PC-9 (cell line): ENCODE measurements around the gene ZDHHC6. TPM values are rescaled to one million over a fixed set of nuclear protein-coding genes. Genes with fewer than 3 reads are reported as not detected.
A peak's percentile ranks its signal among the peaks of the same experiment; 100 is the strongest.

Experiments used
- BruUV-seq: library from RNA; stranded (reverse); fragments of 400-500 nt; replicated peaks from 2 replicates; lab custom pipeline; 2021; lab: Mats Ljungman, UMichigan
- CTCF ChIA-PET: fragments of 300-600 bp; sonication (Branson Sonifier 250); formaldehyde crosslinking; loops from one replicate; lab custom pipeline; 2022; ENCODE audit warnings: antibody characterized with exemption; lab: Charles Lee
- POLR2A ChIA-PET: fragments of 300-600 bp; sonication (Branson Sonifier 250); formaldehyde crosslinking; loops from one replicate; lab custom pipeline; 2022; ENCODE audit warnings: antibody characterized with exemption; ENCODE audit not compliant: unreplicated experiment; lab: Charles Lee
- DNase-seq, 2 experiments: peaks; one replicate each; pipeline versions ENCODE4 v3.0.0 to v3.0.0-alpha.2; 2015 to 2022; ENCODE audit warnings: mixed read lengths in 1 of 2
- H2AFZ ChIP-seq: fragments of 200-600 bp; sonication (generic); 2 replicates; pipeline ENCODE4 v1.8.1; 2017; ENCODE audit warnings: antibody characterized with exemption
- H3F3A ChIP-seq: fragments of 200-600 bp; sonication (generic); 2 replicates; pipeline ENCODE4 v1.8.1; 2017; ENCODE audit warnings: antibody characterized with exemption, mild to moderate bottlenecking, low read depth; ENCODE audit not compliant: insufficient read depth
- H3K27ac ChIP-seq: fragments of 200-600 bp; sonication (generic); 2 replicates; pipeline ENCODE4 v1.6.1; 2016; ENCODE audit warnings: mixed run types
- H3K27me3 ChIP-seq: fragments of 200-600 bp; sonication (generic); 2 replicates; pipeline ENCODE4 v1.6.1; 2016; ENCODE audit warnings: low read depth, mixed run types; ENCODE audit not compliant: insufficient read depth
- H3K36me3 ChIP-seq: fragments of 200-600 bp; sonication (generic); 2 replicates; pipeline ENCODE4 v1.6.1; 2016; ENCODE audit warnings: low read depth, mixed run types
- H3K4me1 ChIP-seq: fragments of 200-600 bp; sonication (generic); replicated peaks from 2 replicates; pipeline ENCODE4 v1.6.1; 2016; ENCODE audit warnings: mixed run types; ENCODE audit not compliant: insufficient read depth
- H3K4me2 ChIP-seq: fragments of 200-600 bp; sonication (generic); 2 replicates; pipeline ENCODE4 v1.6.1; 2017; ENCODE audit warnings: mixed run types
- H3K4me3 ChIP-seq: fragments of 200-600 bp; sonication (generic); 2 replicates; pipeline ENCODE4 v1.6.1; 2016; ENCODE audit warnings: mixed run types
- H3K79me2 ChIP-seq: fragments of 200-600 bp; sonication (generic); 2 replicates; pipeline ENCODE4 v1.6.1; 2017; ENCODE audit warnings: low read depth, mixed run types
- H3K9me2 ChIP-seq: fragments of 200-600 bp; sonication (generic); 2 replicates; pipeline ENCODE4 v1.8.1; 2017; ENCODE audit warnings: mild to moderate bottlenecking; ENCODE audit not compliant: insufficient read depth
- H3K9me3 ChIP-seq: fragments of 200-600 bp; sonication (generic); 2 replicates; pipeline ENCODE4 v1.8.1; 2016; ENCODE audit warnings: low read depth; ENCODE audit not compliant: insufficient read depth
- H4K20me1 ChIP-seq: fragments of 200-600 bp; sonication (generic); 2 replicates; pipeline ENCODE4 v1.8.1; 2017; ENCODE audit not compliant: insufficient read depth
- CTCF ChIP-seq: fragments of 200-600 bp; sonication (generic); conservative IDR thresholded peaks from 2 replicates; pipeline ENCODE4 v1.6.1; 2017; ENCODE audit warnings: mixed run types, antibody characterized with exemption, mild to moderate bottlenecking, moderate library complexity
- EZH2 ChIP-seq: fragments of 200-600 bp; sonication (generic); IDR thresholded peaks from 2 replicates; pipeline ENCODE4 v1.8.0; 2017; ENCODE audit warnings: antibody characterized with exemption, low read depth
- intact Hi-C: fragments of 100-400 bp; cut with micrococcal nuclease; formaldehyde crosslinking; loops from one replicate; pipeline ENCODE4 v1.10.0; 2022; ENCODE audit not compliant: unreplicated experiment
- total RNA-seq: library from RNA; stranded (reverse); gene quantifications from 2 replicates; pipeline ENCODE4 v1.2.3, GENCODE V29; 2021

Gene ZDHHC6
- total RNA-seq, 1 experiment from 2014 or later = 24.2 TPM

DNA sequence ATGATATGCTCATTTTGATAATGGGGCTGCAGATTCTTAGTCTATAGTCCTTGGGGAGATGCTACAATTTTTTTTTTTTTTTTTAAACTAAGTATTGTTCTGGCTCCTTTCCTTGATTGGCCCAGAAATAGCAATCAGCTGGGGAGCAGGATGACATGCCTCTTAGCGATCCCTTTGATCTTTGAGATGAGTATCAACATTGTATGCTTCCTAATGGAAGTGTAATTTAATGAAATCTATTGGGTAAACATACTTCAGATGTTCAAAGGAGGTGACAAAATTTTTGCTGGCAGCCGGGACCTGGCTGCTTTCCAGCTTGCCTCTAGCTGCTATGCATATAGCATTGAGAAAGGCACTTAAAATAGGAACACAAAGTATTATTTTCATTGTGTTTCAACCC lies 43.8 kb upstream of the ZDHHC6 start:
- peak; percentile 3 to 36 for DNase-seq
- peaks cover 9% of the 10 kb centered on the region; the same call in 1 of the 2 replicates for H3K4me1 ChIP-seq

GRCh38 chr10:112487964-112488363 lies 41.2 kb upstream of the ZDHHC6 start:
- H3K4me3 ChIP-seq = no peak overlapping the region
- no peaks in the 10 kb centered on the region for H3K79me2 ChIP-seq
- H3K9me2 ChIP-seq = no peaks in the 10 kb centered on the region
- no peaks in the 10 kb centered on the region for H4K20me1 ChIP-seq
- H2AFZ ChIP-seq = no peak overlapping the region
- no peak overlapping the region for H3K4me2 ChIP-seq
- no peaks in the 10 kb centered on the region; the same call in 1 of the 2 replicates for H3K9me3 ChIP-seq
- no peak overlapping the region for H3K27ac ChIP-seq
- H3F3A ChIP-seq = no peaks in the 10 kb centered on the region
- peaks cover 9% of the 10 kb centered on the region; the same call in 1 of the 2 replicates for H3K4me1 ChIP-seq
- CTCF ChIA-PET = no interaction called here
- no TSS peak for BruUV-seq
- POLR2A ChIA-PET = no interaction called here
- H3K27me3 ChIP-seq = no peaks in the 10 kb centered on the region
- H3K36me3 ChIP-seq = no peaks in the 10 kb centered on the region
- intact Hi-C loops = no loop called here
- no peak for DNase-seq
- TF ChIP-seq EZH2 (no peak), CTCF (no peak)

More for the DNA sequence above, 43.8 kb upstream of the ZDHHC6 start:
- POLR2A ChIA-PET = no interaction called here
- Histone ChIP-seq H3K27me3 (no peaks in the 10 kb centered on the region), H4K20me1 (no peaks in the 10 kb centered on the region), H3K9me3 (no peaks in the 10 kb centered on the region; the same call in 1 of the 2 replicates), H3K79me2 (no peaks in the 10 kb centered on the region), H3K27ac (no peak overlapping the region), H3K9me2 (no peaks in the 10 kb centered on the region), H2AFZ (no peak overlapping the region), H3F3A (no peaks in the 10 kb centered on the region), H3K36me3 (no peaks in the 10 kb centered on the region), H3K4me3 (no peak overlapping the region), H3K4me2 (no peak overlapping the region)
- no peak for TF ChIP-seq CTCF
- TF ChIP-seq EZH2 = no peak
- intact Hi-C loops = no loop called here
- CTCF ChIA-PET = no interaction called here
- BruUV-seq = no TSS peak

DNA sequence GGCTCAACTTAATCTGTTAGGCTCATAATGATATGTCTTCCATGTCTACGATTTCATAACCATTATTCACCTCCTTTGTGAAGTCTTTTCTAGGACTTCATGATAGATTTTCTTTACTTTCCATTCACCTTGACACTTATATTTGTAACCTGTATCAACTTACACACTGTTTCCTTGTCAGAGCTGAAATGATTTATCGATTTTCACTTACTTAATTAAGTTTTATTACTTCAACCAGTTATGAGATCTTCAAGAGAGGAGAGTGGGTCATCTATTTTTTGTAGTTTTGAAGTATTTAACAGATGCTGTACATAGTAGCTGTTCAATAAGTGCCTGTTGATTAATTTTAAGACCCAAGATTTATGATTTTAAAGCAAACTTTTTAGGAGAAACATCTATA lies 37.7 kb upstream of the ZDHHC6 start:
- Histone ChIP-seq H3K4me1 (no peaks in the 10 kb centered on the region), H3K27ac (no peak overlapping the region), H3F3A (no peaks in the 10 kb centered on the region), H2AFZ (no peak overlapping the region), H3K9me2 (no peaks in the 10 kb centered on the region), H3K4me3 (no peak overlapping the region), H3K9me3 (no peaks in the 10 kb centered on the region), H3K4me2 (no peak overlapping the region), H3K36me3 (no peaks in the 10 kb centered on the region), H4K20me1 (no peaks in the 10 kb centered on the region), H3K27me3 (no peaks in the 10 kb centered on the region), H3K79me2 (no peaks in the 10 kb centered on the region)
- intact Hi-C loops = no loop called here
- DNase-seq = no peak
- no TSS peak for BruUV-seq
- ChIA-PET POLR2A (no interaction called here), CTCF (no interaction called here)
- no peak for TF ChIP-seq CTCF
- no peak for TF ChIP-seq EZH2
